Lower leg skin (tissue), 4 donors: Measurements from ENCODE around the gene KLF6. TPM values are rescaled to one million over a fixed set of nuclear protein-coding genes. Genes with fewer than 3 reads are reported as not detected.

Source experiments
- DNase-seq, 2 donors: peaks; one replicate each; pipeline ENCODE4 v3.0.0-alpha.2; 2019; ENCODE audit warnings: low spot score in 2 of 2
- H3K4me3 ChIP-seq: fragments of 200-600 bp; sonication (generic); 2 replicates; pipeline ENCODE4 v1.5.1; 2017; ENCODE audit warnings: mild to moderate bottlenecking, low read depth; ENCODE audit not compliant: poor library complexity, severe bottlenecking
- POLR2A ChIP-seq, 2 donors: fragments of 450-650 bp; IDR thresholded peaks; one replicate each; pipeline ENCODE4 v1.6.1; 2016 to 2017; ENCODE audit warnings: antibody characterized with exemption in 2 of 2, mild to moderate bottlenecking in 1 of 2, moderate library complexity in 1 of 2
- WGBS, 2 donors: methylation state at CpG; one replicate each; pipeline ENCODE4 v1.1.5; 2018; 5-methylcytosine and 5-hydroxymethylcytosine counted together
- intact Hi-C: fragments of 100-400 bp; cut with DNase I; formaldehyde crosslinking; loops from one replicate; pipeline ENCODE4 v1.15.0; 2023; ENCODE audit warnings: low total_unique reads
- total RNA-seq, 4 donors: library from RNA; depleted of rRNA; stranded (reverse); fragments of >200 nt; gene quantifications; one replicate each; pipeline ENCODE4 v1.1.0, GENCODE V29; 2016
- TF ChIP-seq, protein P1 (sequence below), 3 donors: fragments of 450-650 bp; IDR thresholded peaks; one replicate each; pipeline ENCODE4 v1.5.1; 2016; ENCODE audit warnings: antibody characterized with exemption in 3 of 3, mild to moderate bottlenecking in 3 of 3, moderate library complexity in 2 of 3

Gene KLF6
- total RNA-seq, 4 donors from 2014 or later, result 127 to 533 (median 179) TPM

DNA sequence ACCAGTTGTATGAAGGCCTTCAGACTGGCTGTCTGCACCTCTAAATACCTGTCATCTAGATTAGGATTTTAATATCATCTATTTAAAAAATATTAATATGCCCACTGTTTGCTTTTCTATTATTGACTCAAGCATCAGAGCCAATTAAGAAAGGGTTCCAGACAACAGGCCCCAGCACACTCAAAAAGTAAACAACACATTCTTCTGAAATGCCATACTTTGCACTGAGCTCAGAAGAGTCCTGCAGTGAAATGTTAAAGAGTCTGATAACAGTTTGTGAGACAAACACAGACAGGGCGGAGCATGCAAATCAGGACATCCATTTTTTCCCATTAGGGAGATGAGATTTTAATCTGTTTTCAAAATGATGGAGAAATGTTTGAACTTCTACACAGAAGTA, 45.9 kb upstream of the KLF6 start:
- no peak for DNase-seq
- intact Hi-C loops, result no loop called here
- TF ChIP-seq, protein P1, sequence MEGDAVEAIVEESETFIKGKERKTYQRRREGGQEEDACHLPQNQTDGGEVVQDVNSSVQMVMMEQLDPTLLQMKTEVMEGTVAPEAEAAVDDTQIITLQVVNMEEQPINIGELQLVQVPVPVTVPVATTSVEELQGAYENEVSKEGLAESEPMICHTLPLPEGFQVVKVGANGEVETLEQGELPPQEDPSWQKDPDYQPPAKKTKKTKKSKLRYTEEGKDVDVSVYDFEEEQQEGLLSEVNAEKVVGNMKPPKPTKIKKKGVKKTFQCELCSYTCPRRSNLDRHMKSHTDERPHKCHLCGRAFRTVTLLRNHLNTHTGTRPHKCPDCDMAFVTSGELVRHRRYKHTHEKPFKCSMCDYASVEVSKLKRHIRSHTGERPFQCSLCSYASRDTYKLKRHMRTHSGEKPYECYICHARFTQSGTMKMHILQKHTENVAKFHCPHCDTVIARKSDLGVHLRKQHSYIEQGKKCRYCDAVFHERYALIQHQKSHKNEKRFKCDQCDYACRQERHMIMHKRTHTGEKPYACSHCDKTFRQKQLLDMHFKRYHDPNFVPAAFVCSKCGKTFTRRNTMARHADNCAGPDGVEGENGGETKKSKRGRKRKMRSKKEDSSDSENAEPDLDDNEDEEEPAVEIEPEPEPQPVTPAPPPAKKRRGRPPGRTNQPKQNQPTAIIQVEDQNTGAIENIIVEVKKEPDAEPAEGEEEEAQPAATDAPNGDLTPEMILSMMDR (IDR thresholded peaks at IDR 0.05), result no peak
- TF ChIP-seq POLR2A (IDR thresholded peaks at IDR 0.05), result no peak
- WGBS, 2 donors, result 71 to 79% methylated on average over 1 of the region's 1 CpG
- no peak overlapping the region for H3K4me3 ChIP-seq

DNA sequence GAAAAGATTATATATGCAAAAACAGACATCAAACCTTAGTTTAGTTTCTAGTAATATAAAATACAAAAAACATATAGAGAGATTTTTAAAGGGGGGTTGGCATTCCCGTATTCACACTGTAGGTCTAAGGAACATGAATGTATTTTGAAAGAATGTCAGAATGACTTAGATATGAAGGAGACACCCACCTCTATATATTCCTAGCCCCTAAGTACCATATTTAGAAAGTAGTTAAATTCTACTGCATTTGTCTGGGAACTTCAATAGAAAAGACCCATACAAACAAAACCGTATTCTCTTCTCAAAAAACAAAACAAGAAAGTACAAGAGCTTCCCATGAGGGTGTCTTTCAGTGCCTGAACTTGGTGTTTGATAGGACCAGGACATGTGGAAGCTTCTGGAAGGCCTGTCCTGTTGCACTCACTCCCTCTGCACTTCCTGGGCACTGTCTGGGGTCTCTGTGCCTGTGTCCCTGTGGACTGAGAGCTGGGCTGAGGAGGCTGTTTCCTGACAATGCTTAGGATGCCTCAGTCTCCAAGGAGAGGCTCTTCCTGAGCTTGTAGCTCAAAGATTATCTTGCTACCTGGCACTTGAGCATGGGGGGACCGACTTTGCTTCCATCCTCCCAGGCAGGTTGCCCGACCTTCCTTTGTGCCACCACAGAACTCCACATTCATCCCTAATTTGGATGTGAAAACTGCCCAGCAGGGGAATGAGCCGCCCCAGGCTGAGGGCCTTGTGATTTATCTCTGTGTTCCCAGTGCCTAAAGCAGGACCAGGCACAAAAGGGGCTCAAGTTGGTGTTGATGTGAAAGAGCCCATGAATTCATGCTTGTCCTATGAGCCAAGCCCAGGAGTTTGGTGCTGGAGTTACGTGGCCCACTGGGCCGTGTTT, 44.4 kb upstream of the KLF6 start:
- H3K4me3 ChIP-seq, result peak overlapping the region; percentile 17
- DNase-seq, result no peak
- WGBS, 2 donors, result 70 to 71% methylated on average over 7 of the region's 7 CpGs
- TF ChIP-seq POLR2A (IDR thresholded peaks at IDR 0.05), result no peak
- TF ChIP-seq, protein P1 (IDR thresholded peaks at IDR 0.05), result no peak
- intact Hi-C loops, result no loop called here

DNA sequence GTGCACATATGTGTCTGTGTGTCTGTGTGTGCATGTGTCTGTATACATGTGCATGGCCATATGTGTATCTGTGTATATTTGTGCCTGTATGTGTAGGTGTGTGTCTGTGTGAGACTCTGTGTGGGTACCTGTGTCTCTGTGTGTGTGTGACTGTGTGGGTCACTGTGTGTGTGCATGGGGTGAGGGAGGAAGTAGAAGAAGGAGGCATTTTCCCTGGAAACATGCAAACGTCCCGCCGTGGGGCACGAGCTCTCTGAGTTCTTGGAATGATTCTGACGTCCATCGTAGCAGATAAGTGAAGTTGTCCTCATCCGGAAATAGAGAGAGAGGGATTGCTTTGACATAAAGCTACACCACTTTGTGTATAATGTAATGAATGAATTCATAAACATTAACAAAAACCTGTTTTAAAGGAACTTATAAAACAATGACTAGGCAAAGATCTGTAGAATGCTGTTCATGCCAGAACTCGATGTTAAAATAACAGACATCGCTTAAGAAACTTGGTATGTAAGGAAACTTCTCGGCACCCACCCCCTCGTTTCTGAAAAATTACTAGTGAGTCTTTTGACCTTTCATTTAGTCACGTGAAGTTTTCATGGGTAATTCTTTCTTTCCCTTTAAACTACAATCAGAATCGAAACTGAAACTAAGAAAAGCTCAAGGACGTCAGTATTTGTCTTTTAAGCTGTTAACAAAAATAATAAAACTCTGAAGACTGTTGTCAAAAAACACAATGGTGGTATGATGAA, 43.6 kb upstream of the KLF6 start:
- intact Hi-C loops, result no loop called here
- WGBS, 2 donors, result 1% methylated on average over 14 of the region's 14 CpGs
- TF ChIP-seq, protein P1 (IDR thresholded peaks at IDR 0.05), result no peak
- no peak for TF ChIP-seq POLR2A (IDR thresholded peaks at IDR 0.05)
- H3K4me3 ChIP-seq, result peak overlapping the region; percentile 17
- no peak for DNase-seq

DNA sequence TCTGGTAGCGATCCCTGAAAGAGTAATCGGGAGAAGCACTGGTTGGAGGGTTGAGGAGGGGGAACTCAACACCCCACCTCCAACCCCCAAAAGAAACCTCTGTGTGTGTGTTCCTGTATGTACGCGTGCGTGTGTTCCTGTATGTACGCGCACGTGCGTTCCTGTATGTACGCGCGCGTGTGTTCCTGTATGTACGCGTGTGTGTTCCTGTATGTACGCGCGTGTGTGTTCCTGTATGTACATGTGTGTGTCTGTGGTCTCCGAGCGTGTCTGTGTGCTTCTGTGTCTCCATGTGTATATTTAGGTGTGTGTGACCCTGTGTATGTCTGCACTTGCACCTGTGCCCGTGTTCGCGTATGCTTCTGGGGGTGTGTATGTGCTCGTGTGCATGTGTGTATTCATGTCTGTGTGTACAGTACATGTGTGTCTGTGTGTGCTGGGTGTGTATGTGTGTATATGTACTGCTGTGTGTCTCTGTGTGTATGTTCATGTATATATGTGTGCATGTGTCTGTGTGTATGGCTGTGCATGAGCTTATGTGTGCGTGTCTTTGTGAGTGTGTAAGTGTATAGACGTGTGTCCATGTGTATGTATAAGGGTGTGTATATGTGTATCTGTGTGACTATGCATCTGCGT, 42.9 kb upstream of the KLF6 start:
- no peak overlapping the region for H3K4me3 ChIP-seq
- no peak for TF ChIP-seq POLR2A (IDR thresholded peaks at IDR 0.05)
- TF ChIP-seq, protein P1 (IDR thresholded peaks at IDR 0.05), result peak in 1 of 3 donors; percentile 13
- intact Hi-C loops, result no loop called here
- 91 to 95% methylated on average over 27 of the region's 27 CpGs for WGBS, 2 donors
- DNase-seq, result no peak

DNA sequence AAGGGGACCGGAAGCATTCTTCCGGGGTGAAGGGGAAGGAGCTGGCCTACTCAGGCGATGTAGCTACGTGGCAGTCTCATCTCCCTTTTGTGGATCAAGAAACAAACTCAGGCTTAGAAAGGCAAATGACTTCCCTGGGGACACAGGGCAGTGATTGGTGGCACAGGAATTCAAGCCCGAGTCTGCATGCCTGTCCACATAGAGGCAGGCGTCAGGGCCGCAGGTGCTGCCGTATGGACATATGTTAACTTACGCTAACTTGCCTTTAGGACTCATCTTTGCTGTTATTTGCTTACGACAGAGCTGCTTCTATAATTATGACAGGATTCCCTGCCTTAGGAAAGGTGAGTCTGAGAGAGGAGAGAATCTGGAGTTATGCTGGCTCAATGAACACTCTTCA, 42.3 kb upstream of the KLF6 start:
- no peak for DNase-seq
- 93 to 94% methylated on average over 10 of the region's 10 CpGs for WGBS, 2 donors
- H3K4me3 ChIP-seq, result no peak overlapping the region
- no peak for TF ChIP-seq POLR2A (IDR thresholded peaks at IDR 0.05)
- TF ChIP-seq, protein P1 (IDR thresholded peaks at IDR 0.05), result no peak
- intact Hi-C loops, result no loop called here
